IMR-90 (cell line): ENCODE measurements around the gene LRRC31. TPM values are rescaled to one million over a fixed set of nuclear protein-coding genes. Genes with fewer than 3 reads are reported as not detected.

Experiments used
- ATAC-seq: fragments of 200-7000 bp; cut with Tn5 transposase; 2 replicates; pipeline ENCODE4 v1.9.1; 2020; ENCODE audit warnings: low read depth, mild to moderate bottlenecking, moderate library complexity
- BruUV-seq: library from RNA; stranded (reverse); fragments of 400-500 nt; replicated peaks from 2 replicates; lab custom pipeline; 2021; lab: Mats Ljungman, UMichigan
- CTCF ChIA-PET: fragments of 300-600 bp; formaldehyde crosslinking; extraction: SDS; loops from one replicate; lab custom pipeline; 2021; ENCODE audit warnings: antibody characterized with exemption; lab: Yijun Ruan, JAX
- POLR2A ChIA-PET: fragments of 300-600 bp; sonication (Branson Sonifier 250); formaldehyde crosslinking; loops from one replicate; lab custom pipeline; 2022; ENCODE audit warnings: antibody characterized with exemption; ENCODE audit not compliant: unreplicated experiment; lab: Charles Lee
- DNase-seq: peaks from one replicate; pipeline ENCODE4 v3.0.0; 2013
- H2AFZ ChIP-seq: replicated peaks from 2 replicates; pipeline ENCODE3; 2013; ENCODE audit warnings: low read length, mild to moderate bottlenecking; ENCODE audit not compliant: poor library complexity
- H2AK5ac ChIP-seq: 2 replicates; pipeline ENCODE4 v1.6.1; 2013; ENCODE audit warnings: low read depth, low read length, inconsistent platforms
- H2AK9ac ChIP-seq: replicated peaks from 2 replicates; pipeline ENCODE3; 2013; ENCODE audit warnings: mild to moderate bottlenecking, low read depth, low read length, moderate library complexity; ENCODE audit not compliant: poor library complexity
- H2BK120ac ChIP-seq: 2 replicates; pipeline ENCODE4 v1.6.1; 2013; ENCODE audit warnings: low read depth, low read length, inconsistent platforms
- H2BK15ac ChIP-seq: 3 replicates; pipeline ENCODE4 v1.6.1; 2013; ENCODE audit warnings: low read depth, low read length, inconsistent platforms
- H2BK20ac ChIP-seq: 2 replicates; pipeline ENCODE4 v1.6.1; 2013; ENCODE audit warnings: low read depth, mild to moderate bottlenecking, inconsistent platforms, low read length, moderate library complexity
- H2BK5ac ChIP-seq: 2 replicates; pipeline ENCODE4 v1.6.1; 2013; ENCODE audit warnings: mild to moderate bottlenecking, low read depth, low read length, inconsistent platforms; ENCODE audit not compliant: poor library complexity, severe bottlenecking
- H3K14ac ChIP-seq: replicated peaks from 2 replicates; pipeline ENCODE4 v1.6.1; 2013; ENCODE audit warnings: low read depth, low read length, inconsistent platforms
- H3K18ac ChIP-seq: 2 replicates; pipeline ENCODE4 v1.6.1; 2013; ENCODE audit warnings: low read depth, low read length, control low read depth
- H3K23ac ChIP-seq: 2 replicates; pipeline ENCODE4 v1.6.1; 2013; ENCODE audit warnings: low read depth, low read length, inconsistent platforms
- H3K27ac ChIP-seq: 2 replicates; pipeline ENCODE4 v1.5.1; 2013; ENCODE audit warnings: mild to moderate bottlenecking, control low read depth, low read length; ENCODE audit not compliant: insufficient read depth
- H3K27me3 ChIP-seq: 2 replicates; pipeline ENCODE4 v1.6.1; 2013; ENCODE audit warnings: low read length; ENCODE audit not compliant: control insufficient read depth, insufficient read depth
- H3K36me3 ChIP-seq: 2 replicates; pipeline ENCODE4 v1.6.1; 2013; ENCODE audit warnings: low read length, mixed read lengths; ENCODE audit not compliant: control insufficient read depth, insufficient read depth
- H3K4ac ChIP-seq: 2 replicates; pipeline ENCODE4 v1.6.1; 2013; ENCODE audit warnings: low read depth, low read length, inconsistent platforms
- H3K4me1 ChIP-seq: 2 replicates; pipeline ENCODE4 v1.6.1; 2013; ENCODE audit warnings: low read length, mixed read lengths; ENCODE audit not compliant: control insufficient read depth, insufficient read depth
- H3K4me2 ChIP-seq: 2 replicates; pipeline ENCODE4 v1.6.1; 2013; ENCODE audit warnings: low read depth, mild to moderate bottlenecking, control low read depth, low read length, moderate library complexity
- H3K4me3 ChIP-seq: 2 replicates; pipeline ENCODE4 v1.5.1; 2013; ENCODE audit warnings: low read depth, mild to moderate bottlenecking, control low read depth, low read length, moderate library complexity; ENCODE audit not compliant: insufficient read depth
- H3K56ac ChIP-seq: 2 replicates; pipeline ENCODE4 v1.6.1; 2013; ENCODE audit warnings: low read length, inconsistent platforms; ENCODE audit not compliant: insufficient read depth; ENCODE audit errors: extremely low read depth
- H3K79me1 ChIP-seq, 2 experiments: 2 replicates each; pipeline ENCODE4 v1.6.1; 2013; ENCODE audit warnings: low read length in 2 of 2, inconsistent platforms in 1 of 2, low read depth in 1 of 2
- H3K9ac ChIP-seq: 2 replicates; pipeline ENCODE4 v1.6.1; 2013; ENCODE audit warnings: low read depth, low read length, control low read depth
- H3K9me1 ChIP-seq: 2 replicates; pipeline ENCODE4 v1.6.1; 2013; ENCODE audit warnings: low read length, inconsistent platforms; ENCODE audit not compliant: insufficient read depth
- H3K9me3 ChIP-seq: 2 replicates; pipeline ENCODE4 v1.6.1; 2013; ENCODE audit warnings: low read length; ENCODE audit not compliant: control insufficient read depth, insufficient read depth
- H4K20me1 ChIP-seq: 2 replicates; pipeline ENCODE4 v1.6.1; 2013; ENCODE audit warnings: low read length, inconsistent platforms; ENCODE audit not compliant: insufficient read depth
- H4K5ac ChIP-seq: 2 replicates; pipeline ENCODE4 v1.6.1; 2013; ENCODE audit warnings: mild to moderate bottlenecking, low read depth, low read length, control low read depth
- H4K8ac ChIP-seq, 2 experiments: 2 replicates each; pipeline ENCODE4 v1.6.1; 2013; ENCODE audit warnings: low read depth in 2 of 2, low read length in 2 of 2, control low read depth in 1 of 2, inconsistent platforms in 1 of 2
- H4K91ac ChIP-seq: 2 replicates; pipeline ENCODE4 v1.6.1; 2013; ENCODE audit warnings: low read depth, low read length, inconsistent platforms; ENCODE audit not compliant: insufficient read depth
- BHLHE40 ChIP-seq: fragments of 150-350 bp; IDR thresholded peaks from 2 replicates; pipeline ENCODE4 v1.6.1; 2016; ENCODE audit warnings: mild to moderate bottlenecking, low read depth, low read length
- CEBPB ChIP-seq: IDR thresholded peaks from 2 replicates; pipeline ENCODE4 v1.6.1; 2012; ENCODE audit warnings: low read depth, low read length, improper control_type of control experiment
- NFE2L2 ChIP-seq: fragments of 150-350 bp; IDR thresholded peaks from 2 replicates; pipeline ENCODE4 v1.6.1; 2016; ENCODE audit warnings: low read depth, mild to moderate bottlenecking, low read length
- RAD21 ChIP-seq: IDR thresholded peaks from 2 replicates; pipeline ENCODE4 v1.6.1; 2012; ENCODE audit warnings: low read length, improper control_type of control experiment
- SMC3 ChIP-seq: fragments of 150-350 bp; IDR thresholded peaks from 2 replicates; pipeline ENCODE4 v1.6.1; 2016; ENCODE audit warnings: low read depth, mild to moderate bottlenecking, antibody characterized with exemption, low read length, moderate library complexity
- WGBS, 2 experiments: methylation state at CpG; one replicate each; pipeline versions ENCODE4 v1.1.5 to v1.1.7; 2013; ENCODE audit warnings: missing lambda C conversion rate in 2 of 2; ENCODE audit not compliant: insufficient read length in 1 of 2; ENCODE audit errors: extremely low coverage in 2 of 2; 5-methylcytosine and 5-hydroxymethylcytosine counted together
- dilution Hi-C: fragments of 300-500 bp; cut with HindIII; formaldehyde crosslinking; loops from one replicate; pipeline ENCODE4 v1.14.3; 2018; ENCODE audit warnings: low sequenced_read_pairs; ENCODE audit not compliant: unreplicated experiment
- in situ Hi-C: fragments of 300-500 bp; cut with MboI; formaldehyde crosslinking; loops from 3 replicates; pipeline ENCODE4 v1.14.3; 2019; ENCODE audit warnings: low sequenced_read_pairs, inconsistent platforms, mixed read lengths
- intact Hi-C: fragments of 100-400 bp; cut with micrococcal nuclease; formaldehyde crosslinking; loops from 2 replicates; pipeline ENCODE4 v1.10.0; 2022
- polyA plus RNA-seq, 3 experiments: library from polyadenylated mRNA; depleted of rRNA; stranded (reverse); fragments of >200 nt; gene quantifications; 2 replicates each; pipeline ENCODE4 v1.2.3, GENCODE V29; 2012; ENCODE audit warnings: low replicate concordance in 1 of 3
- total RNA-seq: library from RNA; depleted of rRNA; stranded (reverse); fragments of >200 nt; gene quantifications from 2 replicates; pipeline ENCODE4 v1.2.3, GENCODE V29; 2012

The LRRC31 gene
- total and polyA plus RNA-seq, 2 of the 4 experiments (the other 2 are of a cell fraction), result not detected

GRCh38 chr3:169891886-169892285 lies 22.2 kb upstream of the LRRC31 start:
- Histone ChIP-seq H3K4ac (no peak overlapping the region), H4K5ac (no peak overlapping the region), H3K14ac (no peak overlapping the region), H3K4me1 (no peaks in the 10 kb centered on the region), H2AK9ac (no peak overlapping the region), H2BK120ac (no peak overlapping the region), H3K4me3 (no peak overlapping the region), H3K27me3 (no peaks in the 10 kb centered on the region; the same call in 1 of the 2 replicates), H2AK5ac (no peak overlapping the region), H3K56ac (no peak overlapping the region), H2BK15ac (no peak overlapping the region), H3K18ac (no peak overlapping the region), H3K27ac (no peak overlapping the region), H3K9ac (no peak overlapping the region), H3K9me1 (no peaks in the 10 kb centered on the region), H4K20me1 (no peaks in the 10 kb centered on the region), H3K4me2 (no peak overlapping the region), H3K23ac (no peak overlapping the region), H4K91ac (no peak overlapping the region), H3K79me1 (no peaks in the 10 kb centered on the region), H2AFZ (no peak overlapping the region), H4K8ac (no peak overlapping the region), H2BK20ac (no peak overlapping the region), H3K36me3 (no peaks in the 10 kb centered on the region), H3K9me3 (no peaks in the 10 kb centered on the region), H2BK5ac (no peak overlapping the region)
- DNase-seq, result no peak
- ATAC-seq, result no peak
- BruUV-seq, result no TSS peak
- ChIA-PET CTCF (no interaction called here), POLR2A (no interaction called here)
- no peak for TF ChIP-seq RAD21
- TF ChIP-seq NFE2L2, result no peak
- no peak for TF ChIP-seq BHLHE40
- TF ChIP-seq CEBPB, result no peak
- no peak for TF ChIP-seq SMC3
- dilution Hi-C loops, result no loop called here
- 60% methylated on average over 1 of the region's 7 CpGs; no CpG with 5 or more reads in 1 of the 2 experiments for WGBS, 2 experiments
- intact Hi-C loops, result no loop called here
- in situ Hi-C loops, result no loop called here
